Hepatic stellate cell (primary cell): ENCODE measurements around the gene INPP4B.
"Not testable (repeated sequence)": the region's sequence is repeated elsewhere in the genome, so short reads cannot be mapped to it uniquely, and the experiment has no call there.

Experiments used
- DNase-seq: peaks from one replicate; pipeline ENCODE4 v3.0.0; 2011; ENCODE audit warnings: low spot score

INPP4B gene

DNA sequence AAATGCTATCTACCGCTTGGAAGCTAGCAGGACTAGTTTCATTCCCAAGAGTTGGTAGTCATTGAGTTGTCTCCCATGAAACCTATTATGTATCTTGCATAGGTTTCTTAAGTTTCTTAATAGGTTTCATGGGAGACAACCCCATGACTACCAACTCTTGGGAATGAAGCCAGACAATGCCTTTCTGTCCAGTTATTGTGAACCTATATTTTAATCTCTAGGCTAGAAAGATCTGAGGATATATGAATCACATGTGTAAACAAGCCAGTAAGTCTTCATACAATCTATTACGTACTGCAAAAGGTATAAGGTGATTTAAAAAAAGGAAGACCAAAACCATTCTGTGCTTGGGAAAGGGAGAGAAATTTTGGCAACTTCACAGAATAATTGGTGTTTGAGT is 162.6 kb downstream of the INPP4B start:
- no peak for DNase-seq

- no peak for DNase-seq
These were observed 174.6 kb downstream of the INPP4B start for GRCh38 chr4:142671516-142671915.

- peak; percentile 16 for DNase-seq
These were observed 182.3 kb downstream of the INPP4B start for GRCh38 chr4:142663828-142664227.

DNA sequence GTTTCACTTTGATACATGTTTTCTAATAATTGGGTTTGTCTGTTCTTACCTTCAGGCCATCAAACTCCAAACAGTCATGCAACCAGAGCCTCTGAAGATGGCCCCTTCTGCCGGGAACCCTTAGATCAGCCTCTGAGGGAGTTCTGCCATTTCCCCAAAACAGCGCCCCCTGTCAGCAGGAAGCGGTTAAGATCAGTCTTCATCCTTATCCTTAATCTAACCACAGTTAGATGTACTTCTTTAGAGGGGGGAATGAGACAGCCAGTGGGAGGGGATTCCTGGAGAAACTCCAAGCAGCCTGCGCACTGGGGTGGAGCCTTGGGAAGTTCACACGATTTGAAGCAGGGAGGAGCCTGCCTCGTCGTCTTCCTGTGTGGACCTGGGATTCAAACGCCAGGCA is 185.4 kb downstream of the INPP4B start:
- DNase-seq: no peak

DNA sequence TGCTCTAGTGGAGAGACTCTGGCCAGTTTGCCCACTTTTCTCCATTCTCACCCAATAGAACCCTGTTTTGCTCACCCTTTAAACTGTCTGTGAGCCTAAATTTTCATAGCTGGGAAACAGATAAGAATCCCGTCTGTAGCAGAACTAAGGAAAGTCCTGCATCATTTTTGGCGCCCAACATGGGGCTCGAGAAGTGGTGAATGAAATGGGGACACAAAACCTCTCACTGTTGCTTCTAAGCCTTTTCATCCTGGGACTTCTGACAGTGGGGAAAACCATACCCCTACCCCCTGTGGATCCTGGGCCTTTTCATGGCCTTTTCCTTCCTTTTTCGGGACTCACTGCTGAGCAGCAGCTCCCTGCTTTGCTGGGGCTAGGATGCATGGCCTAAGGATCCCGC is 189.9 kb downstream of the INPP4B start:
- no peak for DNase-seq

DNA sequence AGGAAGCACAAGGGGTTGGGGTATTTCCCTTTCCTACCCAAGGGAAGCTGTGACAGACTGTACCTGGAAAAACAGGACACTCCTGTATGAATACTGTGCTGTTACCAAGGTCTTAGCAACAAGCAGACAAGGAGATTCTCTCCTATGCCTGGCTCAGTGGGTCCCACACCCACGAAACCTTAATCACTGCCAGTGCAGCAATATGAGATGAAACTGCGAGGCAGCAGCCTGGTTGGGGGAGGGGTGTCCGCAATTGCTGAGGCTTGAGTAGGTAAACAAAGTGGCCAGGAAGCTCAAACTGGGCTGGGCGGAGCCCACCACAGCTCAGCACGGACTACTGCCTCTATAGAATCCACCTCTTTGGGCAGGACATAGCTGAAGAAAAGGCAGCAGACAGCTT is 197.7 kb downstream of the INPP4B start:
- no peak for DNase-seq

DNA sequence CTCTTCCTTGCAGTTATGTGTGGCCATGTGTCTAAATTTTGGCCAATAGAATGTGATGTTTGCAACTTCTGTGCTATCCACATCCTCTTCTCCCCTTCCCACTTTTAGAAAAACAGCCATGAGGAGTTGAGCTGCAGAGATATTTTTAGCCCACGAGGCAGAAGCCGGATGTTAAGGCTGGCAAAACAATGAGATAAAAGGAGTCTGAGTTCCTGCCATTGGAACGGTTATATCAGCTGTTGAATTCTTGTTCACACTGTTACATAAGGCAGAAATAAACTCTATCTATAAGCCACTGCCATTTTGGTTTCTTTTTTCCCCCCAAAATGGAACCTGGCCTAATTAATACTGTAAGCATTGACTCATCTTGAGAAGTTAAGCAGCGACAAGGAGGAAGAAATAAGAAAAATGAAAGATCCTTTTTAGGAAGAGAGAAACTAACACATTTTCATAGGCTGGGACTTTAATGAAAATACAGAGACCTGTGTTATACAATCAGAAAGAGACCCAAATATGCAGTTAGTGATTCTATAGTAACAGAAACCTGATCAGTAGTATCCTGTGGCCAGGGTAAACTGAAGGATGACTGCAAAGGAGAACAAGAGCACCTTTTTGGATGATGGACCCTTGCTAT is 200.5 kb downstream of the INPP4B start:
- no peak for DNase-seq

GRCh38 chr4:142644628-142645027 is 201.5 kb downstream of the INPP4B start:
- not testable (repeated sequence) for DNase-seq

GRCh38 chr4:142637614-142638013 is 208.5 kb downstream of the INPP4B start:
- DNase-seq: no peak

GRCh38 chr4:142631836-142632235 is 214.3 kb downstream of the INPP4B start:
- DNase-seq: no peak

DNA sequence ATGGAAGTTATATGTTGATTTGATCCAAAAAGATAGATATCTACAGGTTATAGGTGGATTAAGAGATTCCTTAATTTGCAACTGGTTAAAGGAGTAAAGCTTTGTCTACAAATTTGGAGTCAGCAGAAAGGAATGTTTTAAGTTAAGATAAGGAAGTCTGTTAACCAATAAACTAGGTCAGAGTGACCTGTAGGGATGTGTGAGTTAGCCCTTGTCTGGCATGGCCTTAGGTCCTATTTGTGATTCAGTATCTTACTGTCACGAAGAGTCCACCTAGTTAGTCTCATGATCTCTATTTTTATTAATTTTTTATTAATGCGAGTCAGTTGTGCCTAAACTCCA is 230.8 kb downstream of the INPP4B start:
- DNase-seq: peak; percentile 3

- DNase-seq: no peak
These were observed 231.3 kb downstream of the INPP4B start for GRCh38 chr4:142614621-142615323.

DNA sequence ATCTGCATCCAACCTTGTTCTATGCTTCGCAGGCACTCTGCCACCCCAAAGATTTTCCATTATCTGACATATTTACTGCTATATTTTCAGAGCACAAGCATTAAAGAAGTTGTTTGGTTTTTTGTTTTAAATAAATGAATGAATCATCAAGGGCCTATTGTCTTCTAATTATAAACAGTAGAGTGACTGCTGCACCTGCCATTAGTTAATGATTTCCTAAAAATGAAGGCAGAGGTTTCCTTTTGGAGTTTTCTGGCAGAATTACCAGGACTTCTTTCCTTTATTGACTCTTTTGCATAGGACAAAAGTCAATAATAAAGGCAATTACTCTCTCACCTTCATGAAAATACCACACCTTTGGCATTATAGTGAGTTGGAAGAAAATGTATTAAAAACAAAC is 238.1 kb downstream of the INPP4B start:
- DNase-seq: no peak

DNA sequence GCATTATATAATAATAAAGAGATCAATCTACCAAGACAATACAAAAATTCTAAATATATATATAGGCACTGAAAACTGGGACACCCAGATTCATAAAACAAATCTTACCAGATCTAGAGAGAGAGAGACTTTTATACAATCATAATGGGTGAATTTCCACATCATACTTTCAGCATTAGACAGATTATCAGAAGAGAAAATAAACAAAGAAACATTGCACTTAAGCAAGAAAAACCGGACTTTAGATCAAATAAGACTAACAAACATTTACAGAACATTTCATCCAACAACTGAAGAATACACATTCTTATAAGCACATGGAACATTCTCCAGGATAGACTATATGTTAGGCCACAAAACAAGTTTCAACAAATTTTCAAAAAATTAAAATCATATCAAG is 245.1 kb downstream of the INPP4B start:
- no peak for DNase-seq

DNA sequence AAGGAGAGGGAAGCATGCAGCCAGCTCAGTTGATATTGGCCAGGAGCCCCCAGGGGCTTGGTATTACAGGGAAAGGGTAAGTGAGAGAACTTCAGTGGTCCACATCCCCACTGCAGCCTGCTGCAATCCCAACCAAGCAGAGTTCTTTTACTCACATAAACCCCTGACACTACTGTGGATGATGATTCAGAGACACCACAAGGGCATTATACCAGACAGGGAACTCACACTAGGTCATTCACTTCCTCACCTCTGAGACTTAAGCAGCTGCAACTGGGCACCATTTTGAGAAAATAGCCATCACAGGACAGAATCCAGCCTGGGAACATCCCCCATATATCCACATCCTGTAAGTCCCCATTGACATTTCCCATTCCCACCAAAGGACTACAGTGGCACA is 248.0 kb downstream of the INPP4B start:
- no peak for DNase-seq

GRCh38 chr4:142596595-142596994 is 249.5 kb downstream of the INPP4B start:
- no peak for DNase-seq

DNA sequence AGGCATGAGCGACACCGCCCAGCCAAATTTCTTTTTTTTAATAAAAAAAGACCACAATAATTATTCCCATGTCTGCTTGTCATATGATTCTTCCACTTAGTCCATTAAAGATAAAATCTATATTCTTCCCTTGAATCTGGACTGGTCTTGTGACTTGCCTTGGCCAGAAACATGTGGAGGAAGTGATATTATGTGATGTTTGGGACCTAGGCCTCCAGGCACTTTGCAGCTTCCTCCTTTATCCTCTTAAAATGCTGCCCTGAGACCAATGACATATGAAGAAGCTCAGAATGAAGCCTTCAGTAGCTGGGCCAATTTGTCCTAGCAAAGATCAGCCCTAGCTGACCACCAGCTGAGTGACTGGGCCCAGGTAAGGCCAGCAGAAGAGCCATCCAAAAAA is 250.0 kb downstream of the INPP4B start:
- no peak for DNase-seq

- DNase-seq: no peak
These were observed 250.8 kb downstream of the INPP4B start for GRCh38 chr4:142595222-142595871.

- DNase-seq: no peak
These were observed 260.7 kb downstream of the INPP4B start for GRCh38 chr4:142585411-142585810.

DNA sequence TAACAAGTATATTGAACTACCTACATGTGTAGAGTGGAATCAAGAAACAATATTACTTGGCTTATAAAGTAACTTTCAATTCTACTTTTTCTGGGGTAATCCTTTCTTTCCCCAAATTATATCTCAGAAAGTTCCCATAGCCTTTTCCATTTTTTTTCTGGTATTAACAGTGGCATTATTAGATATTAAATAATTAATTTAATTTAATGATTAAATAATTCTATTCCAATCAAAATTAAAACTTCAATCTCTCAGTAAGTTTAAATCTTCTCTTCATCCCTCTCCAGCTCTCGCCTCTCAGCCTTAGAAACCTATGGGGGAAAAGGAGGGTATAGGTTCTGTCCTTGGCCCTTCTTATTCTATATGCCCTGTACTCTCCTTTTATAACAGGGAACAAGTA is 262.4 kb downstream of the INPP4B start:
- no peak for DNase-seq

GRCh38 chr4:142582340-142582739 is 263.8 kb downstream of the INPP4B start:
- DNase-seq: no peak

GRCh38 chr4:142581881-142582280 is 264.2 kb downstream of the INPP4B start:
- no peak for DNase-seq

- no peak for DNase-seq
These were observed 266.7 kb downstream of the INPP4B start for GRCh38 chr4:142579443-142579842.

DNA sequence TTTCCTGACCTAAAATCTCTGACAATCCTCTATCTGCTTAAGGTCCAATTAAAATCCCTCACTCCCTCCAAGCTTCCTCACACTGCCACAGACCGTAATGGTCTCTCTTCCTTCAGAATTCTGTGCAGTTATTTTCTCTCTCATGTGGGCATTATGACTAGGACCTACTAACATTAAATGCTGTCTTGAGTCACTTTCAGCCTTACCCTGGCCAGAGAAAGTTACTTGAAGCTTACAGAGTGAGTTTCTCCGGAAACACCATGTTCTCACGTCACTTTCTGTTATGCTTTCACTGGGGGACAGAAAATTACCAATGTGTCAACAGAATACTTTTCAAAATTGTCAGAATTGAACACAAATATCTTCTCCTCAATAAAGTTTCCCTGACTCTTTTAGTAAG is 271.8 kb downstream of the INPP4B start:
- no peak for DNase-seq
